GM10248 (cell line): Measurements from ENCODE around the gene MAFG.

ENCODE experiments used
- CTCF ChIA-PET: fragments of 300-600 bp; sonication (Branson Sonifier 250); formaldehyde crosslinking; extraction: SDS; loops from one replicate; lab custom pipeline; 2021; ENCODE audit warnings: antibody characterized with exemption; lab: Yijun Ruan, JAX
- POLR2A ChIA-PET: fragments of 350-650 bp; sonication (Branson Sonifier 250); formaldehyde crosslinking; extraction: SDS; loops from one replicate; lab custom pipeline; 2020; ENCODE audit warnings: antibody characterized with exemption; lab: Yijun Ruan, JAX
- DNase-seq: peaks from one replicate; pipeline ENCODE4 v3.0.0; 2012; ENCODE audit errors: extremely low spot score
- CTCF ChIP-seq: IDR thresholded peaks from 2 replicates; pipeline ENCODE4 v1.5.1; 2012; ENCODE audit warnings: mild to moderate bottlenecking, low read depth; ENCODE audit errors: extremely low read depth, missing control alignments, control extremely low read depth

The MAFG gene

DNA sequence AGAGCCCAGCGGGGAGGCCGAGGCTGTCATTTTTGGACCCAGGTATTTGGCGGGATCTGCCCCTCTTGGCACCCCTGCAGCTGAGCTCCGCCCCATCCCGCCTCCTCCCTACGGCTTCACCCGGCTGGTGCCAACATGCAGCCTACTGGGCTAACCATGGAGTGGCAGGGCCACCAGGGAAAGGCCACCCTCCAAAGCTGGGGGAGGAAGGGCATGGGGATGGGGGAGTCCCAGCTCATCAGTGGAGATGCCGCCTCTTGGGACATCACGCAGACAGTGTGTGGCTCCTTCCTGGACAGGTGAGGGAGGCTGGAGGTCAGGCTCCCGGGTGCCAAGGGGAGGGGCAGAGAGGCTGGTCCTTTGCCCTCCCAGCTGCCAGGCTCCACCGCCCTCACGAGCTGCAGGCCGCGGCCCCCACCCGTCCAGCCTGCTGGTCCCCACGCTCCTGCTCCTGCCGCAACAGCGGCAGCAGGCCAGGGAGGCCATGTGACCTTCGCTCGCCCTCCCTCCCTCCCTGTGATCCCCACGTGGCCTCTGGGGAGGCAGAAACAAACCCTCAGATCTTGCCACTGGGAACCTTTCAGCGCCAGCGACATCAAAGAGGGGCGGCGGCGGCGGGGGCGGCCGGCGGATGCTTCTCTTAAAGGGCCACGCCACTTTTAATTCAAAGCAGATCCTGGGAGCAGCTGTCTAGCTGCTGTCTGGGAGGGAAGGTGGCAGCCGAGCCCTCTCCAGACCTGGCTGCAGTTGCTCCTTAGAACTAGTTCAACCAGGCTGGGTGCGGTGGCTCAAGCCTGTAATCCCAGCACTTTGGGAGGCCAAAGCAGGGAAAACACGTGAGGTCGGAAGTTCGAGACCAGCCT is 40.2 kb upstream of the MAFG start:
- ChIA-PET CTCF (interaction anchor here (1.2 to 2.7 kb wide), 5 partner anchors 8 to 186 kb away, joined by 3 to 22 read pairs (median 4); no protein-coding TSS in a partner anchor), POLR2A (interaction anchor here (0.6 to 1.4 kb wide), 2 partner anchors 9 to 165 kb away, joined by 6 to 8 read pairs; no protein-coding TSS in a partner anchor)
- DNase-seq, result peak; percentile 95
- no peak for TF ChIP-seq CTCF

GRCh38 chr17:81967244-81967532 is 39.7 kb upstream of the MAFG start:
- no peak for DNase-seq
- no peak for TF ChIP-seq CTCF
- CTCF ChIA-PET, result interaction anchor here (1.2 to 2.7 kb wide), 4 partner anchors 7 to 187 kb away, joined by 3 to 22 read pairs (median 5); no protein-coding TSS in a partner anchor
- POLR2A ChIA-PET, result interaction anchor here (1.4 kb wide), 1 partner anchor 10 kb away, joined by 6 read pairs; no protein-coding TSS in a partner anchor

DNA sequence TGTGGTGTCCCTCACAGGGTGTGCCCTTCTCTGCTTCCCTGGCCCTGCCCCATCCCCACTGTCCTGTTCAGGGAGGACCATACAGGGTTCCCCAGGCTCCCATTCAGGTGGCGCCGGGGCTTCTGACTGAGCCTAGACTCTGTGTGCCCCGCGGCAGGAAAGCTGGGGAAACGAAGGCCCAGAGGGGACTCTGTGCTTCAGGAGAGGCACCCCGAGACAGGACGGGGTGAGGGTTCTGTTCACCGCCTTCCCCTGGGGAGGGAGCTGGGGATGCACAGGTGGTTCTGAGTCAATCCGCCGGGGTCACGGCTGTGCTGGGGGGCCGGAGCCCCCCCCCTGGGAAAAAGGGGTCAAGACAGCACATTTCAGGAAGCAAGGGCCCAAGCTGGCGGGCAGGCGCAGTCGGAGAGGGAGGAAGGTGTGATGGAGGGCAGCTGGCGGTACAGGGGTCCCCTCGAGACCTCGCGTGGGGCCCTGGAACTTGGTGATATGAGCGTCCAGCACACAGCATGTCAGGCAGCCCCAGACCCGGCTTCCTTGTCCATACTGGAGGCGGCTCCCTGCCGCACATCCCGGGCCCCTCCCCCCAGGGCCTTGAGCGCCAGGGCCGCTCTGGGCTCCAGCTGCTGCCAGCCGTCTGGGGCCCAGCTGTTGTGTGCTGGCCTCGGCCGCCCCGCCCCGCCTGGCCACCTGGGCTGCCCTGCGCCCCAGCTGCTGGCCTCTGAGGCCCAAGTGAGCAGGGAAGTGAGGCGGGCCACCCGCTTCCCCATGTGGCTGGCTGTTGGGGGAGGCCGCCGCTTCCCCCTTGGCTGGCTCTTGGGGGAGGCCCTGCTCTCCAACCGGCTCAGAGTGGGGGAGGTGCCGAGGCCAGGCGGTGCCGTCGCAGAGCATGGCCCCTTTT is 39.1 kb upstream of the MAFG start:
- no peak for DNase-seq
- no peak for TF ChIP-seq CTCF
- CTCF ChIA-PET, result interaction anchor here (1.2 to 2.7 kb wide), 3 partner anchors 7 to 11 kb away, joined by 3 to 22 read pairs (median 7); no protein-coding TSS in a partner anchor

GRCh38 chr17:81964081-81964849 is 36.7 kb upstream of the MAFG start:
- ChIA-PET CTCF (interaction anchor here (1.6 to 2.5 kb wide), 2 partner anchors 21 to 57 kb away, joined by 3 to 8 read pairs; partner anchors contain the start of gene CENPX), POLR2A (no interaction called here)
- no peak for DNase-seq
- TF ChIP-seq CTCF, result no peak

More for the DNA sequence above, 39.1 kb upstream of the MAFG start:
- POLR2A ChIA-PET, result interaction anchor here (1.4 kb wide), 1 partner anchor 10 kb away, joined by 6 read pairs; no protein-coding TSS in a partner anchor

- ChIA-PET POLR2A (no interaction called here), CTCF (interaction anchor here (1.1 to 2.5 kb wide), 5 partner anchors 14 to 68 kb away, joined by 3 to 8 read pairs (median 3); partner anchors contain the start of gene CENPX)
- no peak for DNase-seq
- TF ChIP-seq CTCF, result no peak
These were observed 35.2 kb upstream of the MAFG start for GRCh38 chr17:81962499-81963441.
